HEK293T (cell line): Measurements from ENCODE around the gene WWOX.

Experiments
- BHLHE40 ChIP-seq: fragments of 450-650 bp; IDR thresholded peaks from 2 replicates; pipeline ENCODE4 v1.6.1; 2016; ENCODE audit warnings: mild to moderate bottlenecking, moderate library complexity, borderline replicate concordance
- CTBP1 ChIP-seq: fragments of 450-650 bp; IDR thresholded peaks from 2 replicates; pipeline ENCODE4 v1.6.1; 2016; ENCODE audit warnings: borderline replicate concordance
- ELF4 ChIP-seq: fragments of 450-650 bp; IDR thresholded peaks from 2 replicates; pipeline ENCODE4 v1.6.1; 2017; ENCODE audit warnings: antibody characterized with exemption
- FOXA1 ChIP-seq: fragments of 450-650 bp; IDR thresholded peaks from 2 replicates; pipeline ENCODE4 v1.6.1; 2016; ENCODE audit warnings: mild to moderate bottlenecking
- FOXM1 ChIP-seq: fragments of 450-650 bp; IDR thresholded peaks from 2 replicates; pipeline ENCODE4 v1.6.1; 2017; ENCODE audit warnings: mild to moderate bottlenecking, borderline replicate concordance
- LEF1 ChIP-seq: fragments of 450-650 bp; IDR thresholded peaks from 2 replicates; pipeline ENCODE4 v1.6.1; 2017; ENCODE audit warnings: mild to moderate bottlenecking, borderline replicate concordance
- NFRKB ChIP-seq: fragments of 450-650 bp; IDR thresholded peaks from 2 replicates; pipeline ENCODE4 v1.6.1; 2016; ENCODE audit warnings: mild to moderate bottlenecking, moderate library complexity
- SP1 ChIP-seq: fragments of 450-650 bp; IDR thresholded peaks from 2 replicates; pipeline ENCODE4 v1.6.1; 2017
- SUZ12 ChIP-seq: fragments of 450-650 bp; IDR thresholded peaks from 2 replicates; pipeline ENCODE4 v1.6.1; 2016; ENCODE audit warnings: mild to moderate bottlenecking
- TARDBP ChIP-seq: fragments of 450-650 bp; IDR thresholded peaks from 2 replicates; pipeline ENCODE4 v1.6.1; 2016
- ZNF384 ChIP-seq: fragments of 450-650 bp; IDR thresholded peaks from 2 replicates; pipeline ENCODE4 v1.6.1; 2016

DNA sequence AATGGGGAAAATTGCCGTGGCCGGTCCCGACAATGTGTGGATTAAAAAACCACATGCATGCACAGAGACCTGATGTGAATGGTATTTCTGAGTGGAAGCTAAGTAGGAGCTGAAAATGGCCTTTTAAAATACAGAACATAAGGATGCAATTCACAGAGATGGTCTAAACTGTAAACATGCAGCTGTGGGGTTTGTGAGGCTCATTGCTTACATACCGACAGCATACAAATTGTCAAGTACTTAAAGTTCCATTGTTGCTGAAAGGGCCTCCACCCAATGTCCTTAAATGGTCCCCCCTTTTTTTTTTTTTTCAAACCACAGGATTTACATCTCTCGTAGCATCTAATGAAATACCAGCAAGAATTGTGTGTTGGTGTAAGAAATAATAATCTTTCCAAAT lies 977.9 kb downstream of the WWOX start:
- TF ChIP-seq NFRKB (no peak), SUZ12 (no peak), CTBP1 (no peak), ELF4 (no peak), FOXM1 (no peak), ZNF384 (no peak), TARDBP (no peak), FOXA1 (no peak), LEF1 (no peak), BHLHE40 (no peak), SP1 (no peak)
